Measurements from ENCODE around the gene EYS. TPM values are rescaled to one million over a fixed set of nuclear protein-coding genes. Genes with fewer than 3 reads are reported as not detected.

The EYS gene
- total RNA-seq, 5 donors from 2014 or later (not counting 1 experiment from before 2014, with no cell fraction given): not detected

DNA sequence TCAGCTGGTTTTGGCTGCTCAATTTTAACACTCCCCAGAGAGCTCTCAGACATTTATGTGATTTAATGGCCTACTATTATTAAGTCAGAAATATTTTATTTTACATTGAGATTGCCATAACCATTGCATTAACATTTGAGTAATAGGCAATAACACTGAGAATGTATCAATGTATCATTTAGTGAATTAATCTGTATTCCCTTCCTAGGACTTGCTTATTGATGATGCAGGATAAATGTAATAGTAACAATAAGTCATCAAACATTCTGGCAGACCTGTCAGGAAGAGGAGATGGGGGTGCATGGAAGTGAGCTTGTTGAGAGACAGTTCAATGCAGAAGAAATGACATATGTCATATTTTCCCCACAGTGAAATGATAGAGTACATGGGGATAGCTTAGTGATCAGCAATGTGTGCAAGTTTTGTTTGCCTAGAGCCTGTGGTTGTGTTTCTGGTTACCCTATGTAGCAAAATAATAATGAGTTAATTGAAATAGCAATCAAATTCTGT, 458.9 kb downstream of the EYS start:
- Mint-ChIP-seq H3K27me3 (no peaks in the 10 kb centered on the region), H3K27ac (no peak overlapping the region), H3K36me3 (no peaks in the 10 kb centered on the region), H3K4me1 (no peaks in the 10 kb centered on the region), H3K4me3 (no peak overlapping the region), H3K9me3 (peaks cover 5 to 14% (median 9%) of the 10 kb centered on the region in 3 donors)
- DNase-seq: no peak
- Histone ChIP-seq H3K27ac (ENCODE audit: low read length) (no peak overlapping the region), H3K9me3 (no peaks in the 10 kb centered on the region), H3K27me3 (replicated peaks in 1 of 2; ENCODE audit: control insufficient read depth in 2 of 2, extremely low read depth in 1 of 2, insufficient read depth in 2 of 2, low read length in 1 of 2) (no peaks in the 10 kb centered on the region), H3K36me3 (ENCODE audit: control insufficient read depth in 2 of 2, extremely low read depth in 1 of 2, insufficient read depth in 1 of 2, low read length in 1 of 2) (no peaks in the 10 kb centered on the region), H3K4me3 (ENCODE audit: control insufficient read depth in 1 of 2, extremely low read depth in 1 of 2, low read length in 1 of 2) (no peak overlapping the region), H3K4me1 (ENCODE audit: control insufficient read depth in 1 of 2, extremely low read depth in 1 of 2, insufficient read depth in 2 of 2, low read length in 2 of 2) (no peaks in the 10 kb centered on the region)
- no peak for ATAC-seq (replicated peaks in 1 of 4)
- POLR2A ChIA-PET: no interaction called here
- CTCF ChIA-PET: no interaction called here

DNA sequence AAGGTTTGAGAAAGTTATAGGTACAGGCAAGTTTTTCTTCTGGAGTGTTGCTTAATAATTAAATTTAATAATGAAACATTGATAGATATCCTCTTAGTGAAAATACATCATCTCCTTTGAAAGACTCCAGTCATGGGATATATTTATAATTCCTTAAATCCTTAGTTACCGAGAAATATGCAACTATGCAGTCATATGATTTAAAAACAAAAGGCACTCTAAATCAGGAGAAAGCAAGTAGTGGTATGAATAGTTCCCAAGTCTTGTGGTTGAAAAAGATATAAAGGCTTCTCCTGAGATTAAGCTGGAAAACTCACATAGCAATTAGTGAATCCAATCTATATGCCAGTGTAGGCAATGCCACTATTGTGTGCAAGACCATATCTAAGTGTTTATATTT, 475.4 kb downstream of the EYS start:
- H3K9me3 ChIP-seq: no peaks in the 10 kb centered on the region
- WGBS (ENCODE audit: insufficient coverage): no CpG with 5 or more reads among the region's 1 CpG
- H3K27me3 Mint-ChIP-seq: no peaks in the 10 kb centered on the region

DNA sequence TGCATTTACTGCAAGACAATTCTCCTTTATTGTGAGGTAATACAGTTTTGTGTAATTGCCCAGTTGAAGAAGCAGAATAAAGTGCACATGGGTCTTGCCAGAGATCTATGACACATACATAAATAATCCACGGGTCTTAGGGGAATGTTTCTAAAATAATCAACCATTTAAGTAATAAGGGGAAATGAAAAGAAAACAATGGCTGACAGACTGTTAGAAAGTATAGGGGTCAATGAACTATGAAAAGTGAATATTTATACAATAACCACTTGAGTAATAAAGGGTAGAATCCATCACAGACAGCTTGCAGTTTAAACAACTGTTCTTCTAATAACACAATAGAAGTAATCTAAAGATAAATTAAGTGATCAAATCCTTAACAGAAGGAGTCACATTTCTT, 477.2 kb downstream of the EYS start:
- H3K27me3 Mint-ChIP-seq: no peaks in the 10 kb centered on the region
- POLR2A ChIA-PET: no interaction called here
- CTCF ChIA-PET: no interaction called here

More for the DNA sequence above, 475.4 kb downstream of the EYS start:
- H3K36me3 Mint-ChIP-seq: no peaks in the 10 kb centered on the region
- H3K27ac ChIP-seq (ENCODE audit: low read length): no peak overlapping the region
- H3K4me3 ChIP-seq (ENCODE audit: control insufficient read depth in 1 of 2, extremely low read depth in 1 of 2, low read length in 1 of 2): no peak overlapping the region
- H3K4me1 ChIP-seq (ENCODE audit: control insufficient read depth in 1 of 2, extremely low read depth in 1 of 2, insufficient read depth in 2 of 2, low read length in 2 of 2): no peaks in the 10 kb centered on the region
- H3K36me3 ChIP-seq (ENCODE audit: control insufficient read depth in 2 of 2, extremely low read depth in 1 of 2, insufficient read depth in 1 of 2, low read length in 1 of 2): no peaks in the 10 kb centered on the region
- H3K27me3 ChIP-seq (replicated peaks in 1 of 2; ENCODE audit: control insufficient read depth in 2 of 2, extremely low read depth in 1 of 2, insufficient read depth in 2 of 2, low read length in 1 of 2): no peaks in the 10 kb centered on the region
- no peak overlapping the region for H3K27ac Mint-ChIP-seq
- ChIA-PET POLR2A (no interaction called here), CTCF (no interaction called here)
- no peaks in the 10 kb centered on the region for H3K4me1 Mint-ChIP-seq
- peaks cover 2 to 28% (median 21%) of the 10 kb centered on the region in 3 donors for H3K9me3 Mint-ChIP-seq
- ATAC-seq (replicated peaks in 1 of 4) (no peak), DNase-seq (no peak)
- H3K4me3 Mint-ChIP-seq: no peak overlapping the region

DNA sequence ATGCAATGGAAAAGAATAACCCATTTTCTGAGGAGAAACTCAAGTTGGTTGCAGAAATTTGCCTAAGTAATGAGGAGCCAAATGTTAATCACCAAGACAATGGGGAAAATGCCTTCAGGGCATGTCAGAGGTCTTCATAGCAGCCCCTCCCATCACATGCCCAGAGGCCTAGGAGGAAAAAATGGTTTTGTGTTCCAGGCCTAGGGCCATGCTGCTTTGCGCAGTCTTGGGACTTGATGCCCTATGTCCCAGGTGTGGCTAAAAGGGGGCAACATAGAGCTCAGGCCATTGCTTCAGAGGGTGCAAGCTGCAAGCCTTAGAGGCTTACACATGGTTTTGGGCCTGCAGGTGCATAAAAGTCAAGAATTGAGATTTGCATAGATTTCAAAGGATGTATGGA, 485.9 kb downstream of the EYS start:
- no peaks in the 10 kb centered on the region for H3K9me3 ChIP-seq
- ChIA-PET POLR2A (no interaction called here), CTCF (no interaction called here)
- H3K36me3 Mint-ChIP-seq: no peaks in the 10 kb centered on the region
- H3K27me3 ChIP-seq (replicated peaks in 1 of 2; ENCODE audit: control insufficient read depth in 2 of 2, extremely low read depth in 1 of 2, insufficient read depth in 2 of 2, low read length in 1 of 2): no peaks in the 10 kb centered on the region
- no peaks in the 10 kb centered on the region for H3K36me3 ChIP-seq (ENCODE audit: control insufficient read depth in 2 of 2, extremely low read depth in 1 of 2, insufficient read depth in 1 of 2, low read length in 1 of 2)
- peaks cover 16 to 37% (median 21%) of the 10 kb centered on the region in 3 donors for H3K9me3 Mint-ChIP-seq
- no peak overlapping the region for H3K27ac Mint-ChIP-seq
- no peak for DNase-seq
- 86% methylated on average over 1 of the region's 1 CpG for WGBS (ENCODE audit: insufficient coverage)
- ATAC-seq (replicated peaks in 1 of 4): no peak
- H3K4me3 Mint-ChIP-seq: no peak overlapping the region
- H3K27ac ChIP-seq (ENCODE audit: low read length): no peak overlapping the region
- no peaks in the 10 kb centered on the region for H3K4me1 ChIP-seq (ENCODE audit: control insufficient read depth in 1 of 2, extremely low read depth in 1 of 2, insufficient read depth in 2 of 2, low read length in 2 of 2)
- no peaks in the 10 kb centered on the region for H3K4me1 Mint-ChIP-seq
- no peaks in the 10 kb centered on the region for H3K27me3 Mint-ChIP-seq
- H3K4me3 ChIP-seq (ENCODE audit: control insufficient read depth in 1 of 2, extremely low read depth in 1 of 2, low read length in 1 of 2): no peak overlapping the region

More for the DNA sequence above, 477.2 kb downstream of the EYS start:
- H3K4me1 ChIP-seq (ENCODE audit: control insufficient read depth in 1 of 2, extremely low read depth in 1 of 2, insufficient read depth in 2 of 2, low read length in 2 of 2): no peaks in the 10 kb centered on the region
- Mint-ChIP-seq H3K27ac (no peak overlapping the region), H3K4me3 (no peak overlapping the region), H3K36me3 (no peaks in the 10 kb centered on the region), H3K9me3 (peaks cover 2 to 25% (median 21%) of the 10 kb centered on the region in 3 donors), H3K4me1 (no peaks in the 10 kb centered on the region)
- no CpG with 5 or more reads among the region's 1 CpG for WGBS (ENCODE audit: insufficient coverage)
- H3K36me3 ChIP-seq (ENCODE audit: control insufficient read depth in 2 of 2, extremely low read depth in 1 of 2, insufficient read depth in 1 of 2, low read length in 1 of 2): no peaks in the 10 kb centered on the region
- no peaks in the 10 kb centered on the region for H3K9me3 ChIP-seq
- no peak for ATAC-seq (replicated peaks in 1 of 4)
- DNase-seq: no peak
- H3K27ac ChIP-seq (ENCODE audit: low read length): no peak overlapping the region
- no peaks in the 10 kb centered on the region for H3K27me3 ChIP-seq (replicated peaks in 1 of 2; ENCODE audit: control insufficient read depth in 2 of 2, extremely low read depth in 1 of 2, insufficient read depth in 2 of 2, low read length in 1 of 2)
- H3K4me3 ChIP-seq (ENCODE audit: control insufficient read depth in 1 of 2, extremely low read depth in 1 of 2, low read length in 1 of 2): no peak overlapping the region

DNA sequence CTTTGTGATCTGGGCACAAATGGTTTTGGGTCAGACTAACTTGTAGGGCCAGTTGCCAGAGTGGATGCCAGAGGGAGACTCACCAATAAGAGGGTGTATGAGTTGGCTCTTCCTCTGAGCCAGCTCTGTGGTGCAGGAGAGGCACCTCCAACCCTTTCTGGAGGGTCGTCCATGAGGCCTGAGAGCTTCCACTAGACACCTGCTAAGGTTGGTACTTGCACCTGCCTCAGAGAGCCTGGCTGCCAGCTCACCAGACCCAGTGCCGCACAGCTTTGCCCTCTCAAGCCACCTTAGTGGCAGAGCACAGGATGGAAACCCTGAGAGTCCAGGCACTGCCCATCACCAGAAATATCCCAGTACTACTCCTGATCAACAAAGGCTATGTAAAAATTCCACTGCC, 504.3 kb downstream of the EYS start:
- Histone ChIP-seq H3K4me3 (ENCODE audit: control insufficient read depth in 1 of 2, extremely low read depth in 1 of 2, low read length in 1 of 2) (no peak overlapping the region), H3K36me3 (ENCODE audit: control insufficient read depth in 2 of 2, extremely low read depth in 1 of 2, insufficient read depth in 1 of 2, low read length in 1 of 2) (no peaks in the 10 kb centered on the region), H3K9me3 (no peaks in the 10 kb centered on the region), H3K27ac (ENCODE audit: low read length) (no peak overlapping the region), H3K27me3 (replicated peaks in 1 of 2; ENCODE audit: control insufficient read depth in 2 of 2, extremely low read depth in 1 of 2, insufficient read depth in 2 of 2, low read length in 1 of 2) (no peaks in the 10 kb centered on the region), H3K4me1 (ENCODE audit: control insufficient read depth in 1 of 2, extremely low read depth in 1 of 2, insufficient read depth in 2 of 2, low read length in 2 of 2) (no peaks in the 10 kb centered on the region)
- Mint-ChIP-seq H3K4me3 (no peak overlapping the region), H3K27ac (no peak overlapping the region), H3K27me3 (no peaks in the 10 kb centered on the region), H3K9me3 (peaks cover 9 to 42% (median 12%) of the 10 kb centered on the region in 3 donors), H3K36me3 (no peaks in the 10 kb centered on the region), H3K4me1 (no peaks in the 10 kb centered on the region)
- WGBS (ENCODE audit: insufficient coverage): 72% methylated on average over 2 of the region's 2 CpGs
- DNase-seq (no peak), ATAC-seq (replicated peaks in 1 of 4) (no peak)
- ChIA-PET POLR2A (no interaction called here), CTCF (no interaction called here)

DNA sequence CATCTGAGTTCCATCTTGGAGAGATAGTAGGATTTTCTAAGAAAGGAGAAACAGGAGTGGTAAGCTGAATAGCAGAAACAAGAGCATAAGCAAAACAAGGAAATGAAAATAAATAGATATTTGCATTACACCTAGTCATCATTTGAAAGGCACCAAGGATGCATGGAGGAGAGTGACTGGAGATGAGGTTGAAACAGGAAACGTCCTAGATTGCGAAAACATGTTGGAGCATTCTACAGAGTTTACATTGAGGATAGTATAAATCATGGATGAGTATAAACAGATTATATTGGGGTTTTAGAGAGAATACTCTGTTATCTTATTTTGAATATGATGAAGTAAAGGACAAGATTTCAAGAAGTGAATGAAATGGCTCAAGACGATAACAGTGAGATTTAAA, 507.3 kb downstream of the EYS start:
- 80% methylated on average over 2 of the region's 3 CpGs for WGBS (ENCODE audit: insufficient coverage)
- POLR2A ChIA-PET: no interaction called here
- CTCF ChIA-PET: interaction anchor here in 1 of 2 donors (0.7 kb wide), 1 partner anchor 1540 kb away, joined by 4 read pairs; no protein-coding TSS in a partner anchor
- no peak overlapping the region for H3K4me3 ChIP-seq (ENCODE audit: control insufficient read depth in 1 of 2, extremely low read depth in 1 of 2, low read length in 1 of 2)
- no peaks in the 10 kb centered on the region for H3K36me3 ChIP-seq (ENCODE audit: control insufficient read depth in 2 of 2, extremely low read depth in 1 of 2, insufficient read depth in 1 of 2, low read length in 1 of 2)
- no peak overlapping the region for H3K27ac Mint-ChIP-seq
- H3K27me3 ChIP-seq (replicated peaks in 1 of 2; ENCODE audit: control insufficient read depth in 2 of 2, extremely low read depth in 1 of 2, insufficient read depth in 2 of 2, low read length in 1 of 2): no peaks in the 10 kb centered on the region
- no peaks in the 10 kb centered on the region for H3K4me1 ChIP-seq (ENCODE audit: control insufficient read depth in 1 of 2, extremely low read depth in 1 of 2, insufficient read depth in 2 of 2, low read length in 2 of 2)
- H3K27me3 Mint-ChIP-seq: no peaks in the 10 kb centered on the region
- H3K27ac ChIP-seq (ENCODE audit: low read length): no peak overlapping the region
- ATAC-seq (replicated peaks in 1 of 4) (no peak), DNase-seq (no peak)
- no peaks in the 10 kb centered on the region for H3K9me3 ChIP-seq
- H3K36me3 Mint-ChIP-seq: no peaks in the 10 kb centered on the region
- no peaks in the 10 kb centered on the region for H3K4me1 Mint-ChIP-seq
- no peak overlapping the region for H3K4me3 Mint-ChIP-seq
- H3K9me3 Mint-ChIP-seq: peaks cover 15 to 26% (median 15%) of the 10 kb centered on the region in 3 donors

DNA sequence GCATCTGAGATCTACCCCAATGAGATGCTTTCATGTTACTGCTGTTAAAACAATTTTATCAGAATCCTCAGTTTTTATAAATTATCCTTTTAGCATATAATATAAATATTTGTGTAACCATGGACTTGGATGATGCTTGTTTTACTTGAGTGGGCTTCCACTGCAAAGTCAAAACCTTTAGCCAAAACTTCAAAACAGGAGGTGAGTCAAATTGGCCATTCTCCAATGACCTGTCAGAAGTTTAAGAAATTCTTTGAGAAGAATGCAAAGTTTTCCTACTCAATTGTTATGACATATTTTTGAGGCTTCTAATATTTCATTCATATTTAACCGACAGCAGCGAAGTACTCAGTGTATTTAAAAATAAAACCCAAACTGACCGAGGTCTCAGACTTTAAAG, 507.9 kb downstream of the EYS start:
- POLR2A ChIA-PET: no interaction called here
- Histone ChIP-seq H3K27me3 (replicated peaks in 1 of 2; ENCODE audit: control insufficient read depth in 2 of 2, extremely low read depth in 1 of 2, insufficient read depth in 2 of 2, low read length in 1 of 2) (no peaks in the 10 kb centered on the region), H3K4me1 (ENCODE audit: control insufficient read depth in 1 of 2, extremely low read depth in 1 of 2, insufficient read depth in 2 of 2, low read length in 2 of 2) (no peaks in the 10 kb centered on the region), H3K9me3 (no peaks in the 10 kb centered on the region), H3K4me3 (ENCODE audit: control insufficient read depth in 1 of 2, extremely low read depth in 1 of 2, low read length in 1 of 2) (no peak overlapping the region), H3K36me3 (ENCODE audit: control insufficient read depth in 2 of 2, extremely low read depth in 1 of 2, insufficient read depth in 1 of 2, low read length in 1 of 2) (no peaks in the 10 kb centered on the region), H3K27ac (ENCODE audit: low read length) (no peak overlapping the region)
- no peak for ATAC-seq (replicated peaks in 1 of 4)
- WGBS (ENCODE audit: insufficient coverage): no CpG with 5 or more reads among the region's 3 CpGs
- Mint-ChIP-seq H3K27me3 (no peaks in the 10 kb centered on the region), H3K27ac (no peak overlapping the region), H3K4me3 (no peak overlapping the region), H3K4me1 (no peaks in the 10 kb centered on the region), H3K36me3 (no peaks in the 10 kb centered on the region), H3K9me3 (peaks cover 13 to 22% (median 15%) of the 10 kb centered on the region in 3 donors)
- no peak for DNase-seq
- CTCF ChIA-PET: interaction anchor here in 1 of 2 donors (0.7 kb wide), 1 partner anchor 1541 kb away, joined by 4 read pairs; no protein-coding TSS in a partner anchor
